ENCODE data around the gene SH3BGRL2. TPM values are rescaled to one million over a fixed set of nuclear protein-coding genes. Genes with fewer than 3 reads are reported as not detected.

Gene SH3BGRL2
- total and polyA plus RNA-seq, 4 donors: 23.8 to 71.3 (median 34.3) TPM

- no peak overlapping the region for H3K4me3 ChIP-seq (ENCODE audit: low read depth in 1 of 3, low read length in 3 of 3)
- no peaks in the 10 kb centered on the region for H3K9me3 ChIP-seq (ENCODE audit: control insufficient read depth in 4 of 4, low read length in 3 of 4)
- no peaks in the 10 kb centered on the region for H3K36me3 ChIP-seq (ENCODE audit: control insufficient read depth in 4 of 4, insufficient read depth in 3 of 4, low read depth in 1 of 4, low read length in 3 of 4)
- 92% methylated on average over 9 of the region's 9 CpGs for WGBS
- no peak overlapping the region for H3K27ac ChIP-seq (ENCODE audit: low read depth in 1 of 2, low read length in 2 of 2)
- DNase-seq (ENCODE audit: low spot score): no peak
- H3K9ac ChIP-seq (ENCODE audit: low read depth in 1 of 2, low read length in 2 of 2): no peak overlapping the region
- no peaks in the 10 kb centered on the region for H3K27me3 ChIP-seq (ENCODE audit: control insufficient read depth in 4 of 4, insufficient read depth in 4 of 4, low read length in 3 of 4)
- peaks cover 0 to 4% (median 0%) of the 10 kb centered on the region in 4 donors for H3K4me1 ChIP-seq (ENCODE audit: control insufficient read depth in 4 of 4, insufficient read depth in 4 of 4, low read length in 3 of 4)
- TF ChIP-seq NR2F2 (IDR thresholded peaks at IDR 0.05): no peak
These were observed 81.5 kb downstream of the SH3BGRL2 start for GRCh38 chr6:79712616-79713135.

DNA sequence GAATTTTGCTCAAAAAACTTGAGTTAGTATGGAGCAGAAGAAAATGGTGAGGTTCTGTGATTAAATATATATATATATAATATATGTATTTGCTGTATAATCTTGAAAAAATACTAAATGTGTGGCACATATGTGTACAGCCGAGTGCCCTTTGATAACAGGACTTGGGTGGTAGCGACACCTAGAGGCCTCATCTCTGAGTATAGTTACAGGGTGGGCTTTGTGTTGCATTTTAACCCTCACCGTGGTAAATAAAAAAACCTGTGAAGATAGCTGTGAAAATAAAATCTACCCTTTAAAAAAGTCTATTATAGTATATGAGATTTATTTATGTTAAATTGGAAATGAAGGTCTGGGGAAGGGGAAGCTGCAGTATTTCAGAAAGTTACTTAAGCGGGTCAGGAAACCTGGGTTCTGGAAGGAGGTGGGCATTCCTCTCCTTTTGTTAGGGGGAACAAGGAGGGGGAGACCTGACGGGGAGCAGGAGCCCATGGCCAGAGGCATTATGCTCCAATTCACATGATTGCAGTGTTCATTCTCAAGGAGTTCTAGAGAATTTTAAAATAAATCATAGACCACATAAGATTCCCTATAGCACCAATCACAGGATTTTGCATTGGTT is 82.7 kb downstream of the SH3BGRL2 start:
- peak; percentile 60 for DNase-seq (ENCODE audit: low spot score)
- Histone ChIP-seq H3K4me3 (ENCODE audit: low read depth in 1 of 3, low read length in 3 of 3) (no peak overlapping the region), H3K9me3 (ENCODE audit: control insufficient read depth in 4 of 4, low read length in 3 of 4) (no peaks in the 10 kb centered on the region), H3K27me3 (ENCODE audit: control insufficient read depth in 4 of 4, insufficient read depth in 4 of 4, low read length in 3 of 4) (no peaks in the 10 kb centered on the region), H3K4me1 (ENCODE audit: control insufficient read depth in 4 of 4, insufficient read depth in 4 of 4, low read length in 3 of 4) (peaks cover 0 to 2% (median 0%) of the 10 kb centered on the region in 4 donors), H3K9ac (ENCODE audit: low read depth in 1 of 2, low read length in 2 of 2) (no peak overlapping the region), H3K36me3 (ENCODE audit: control insufficient read depth in 4 of 4, insufficient read depth in 3 of 4, low read depth in 1 of 4, low read length in 3 of 4) (no peaks in the 10 kb centered on the region), H3K27ac (ENCODE audit: low read depth in 1 of 2, low read length in 2 of 2) (no peak overlapping the region)
- TF ChIP-seq, protein P1, sequence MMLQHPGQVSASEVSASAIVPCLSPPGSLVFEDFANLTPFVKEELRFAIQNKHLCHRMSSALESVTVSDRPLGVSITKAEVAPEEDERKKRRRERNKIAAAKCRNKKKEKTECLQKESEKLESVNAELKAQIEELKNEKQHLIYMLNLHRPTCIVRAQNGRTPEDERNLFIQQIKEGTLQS (IDR thresholded peaks at IDR 0.05): no peak
- TF ChIP-seq RAD21 (IDR thresholded peaks at IDR 0.05): peak; percentile 82 to 84
- no peak for TF ChIP-seq REST (IDR thresholded peaks at IDR 0.05)
- TF ChIP-seq CTCF (IDR thresholded peaks at IDR 0.05; ENCODE audit: low read depth, low read length, missing input control): peak; percentile 66
- WGBS: 15% methylated on average over 5 of the region's 5 CpGs

DNA sequence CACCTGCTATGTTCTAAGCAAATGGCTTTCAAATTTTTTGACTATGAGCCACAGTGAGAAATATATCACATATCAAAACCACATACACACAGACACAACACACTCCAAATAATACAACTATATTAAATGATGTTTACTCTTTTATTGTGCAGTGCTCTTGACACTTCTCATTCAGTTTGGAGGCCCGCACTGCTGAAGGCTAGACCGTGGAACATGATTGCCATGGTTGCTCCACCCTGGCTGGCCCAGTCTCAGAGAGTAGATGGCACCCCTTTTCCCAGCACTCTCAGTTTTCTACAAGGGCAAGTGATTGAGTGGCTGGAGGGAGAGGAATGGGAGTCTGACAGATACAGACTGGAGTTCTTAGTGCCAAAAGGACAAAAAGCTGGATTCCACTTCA is 86.9 kb downstream of the SH3BGRL2 start:
- Histone ChIP-seq H3K9me3 (ENCODE audit: control insufficient read depth in 4 of 4, low read length in 3 of 4) (no peaks in the 10 kb centered on the region), H3K4me3 (ENCODE audit: low read depth in 1 of 3, low read length in 3 of 3) (no peak overlapping the region), H3K27me3 (ENCODE audit: control insufficient read depth in 4 of 4, insufficient read depth in 4 of 4, low read length in 3 of 4) (no peaks in the 10 kb centered on the region), H3K27ac (ENCODE audit: low read depth in 1 of 2, low read length in 2 of 2) (no peak overlapping the region), H3K4me1 (ENCODE audit: control insufficient read depth in 4 of 4, insufficient read depth in 4 of 4, low read length in 3 of 4) (no peaks in the 10 kb centered on the region), H3K36me3 (ENCODE audit: control insufficient read depth in 4 of 4, insufficient read depth in 3 of 4, low read depth in 1 of 4, low read length in 3 of 4) (no peaks in the 10 kb centered on the region), H3K9ac (ENCODE audit: low read depth in 1 of 2, low read length in 2 of 2) (no peak overlapping the region)
- TF ChIP-seq FOXA1 (IDR thresholded peaks at IDR 0.05) (no peak), RXRA (IDR thresholded peaks at IDR 0.05) (no peak), EGR1 (IDR thresholded peaks at IDR 0.05; ENCODE audit: low read depth in 2 of 2) (no peak), RAD21 (IDR thresholded peaks at IDR 0.05) (no peak), TAF1 (conservative IDR thresholded peaks at IDR 0.05) (no peak), HNF4G (IDR thresholded peaks at IDR 0.05) (no peak), CTCF (IDR thresholded peaks at IDR 0.05; ENCODE audit: low read depth, low read length, missing input control) (no peak), NR2F2 (IDR thresholded peaks at IDR 0.05) (no peak)
- TF ChIP-seq, protein P1 (IDR thresholded peaks at IDR 0.05): no peak
- TF ChIP-seq, protein P2, sequence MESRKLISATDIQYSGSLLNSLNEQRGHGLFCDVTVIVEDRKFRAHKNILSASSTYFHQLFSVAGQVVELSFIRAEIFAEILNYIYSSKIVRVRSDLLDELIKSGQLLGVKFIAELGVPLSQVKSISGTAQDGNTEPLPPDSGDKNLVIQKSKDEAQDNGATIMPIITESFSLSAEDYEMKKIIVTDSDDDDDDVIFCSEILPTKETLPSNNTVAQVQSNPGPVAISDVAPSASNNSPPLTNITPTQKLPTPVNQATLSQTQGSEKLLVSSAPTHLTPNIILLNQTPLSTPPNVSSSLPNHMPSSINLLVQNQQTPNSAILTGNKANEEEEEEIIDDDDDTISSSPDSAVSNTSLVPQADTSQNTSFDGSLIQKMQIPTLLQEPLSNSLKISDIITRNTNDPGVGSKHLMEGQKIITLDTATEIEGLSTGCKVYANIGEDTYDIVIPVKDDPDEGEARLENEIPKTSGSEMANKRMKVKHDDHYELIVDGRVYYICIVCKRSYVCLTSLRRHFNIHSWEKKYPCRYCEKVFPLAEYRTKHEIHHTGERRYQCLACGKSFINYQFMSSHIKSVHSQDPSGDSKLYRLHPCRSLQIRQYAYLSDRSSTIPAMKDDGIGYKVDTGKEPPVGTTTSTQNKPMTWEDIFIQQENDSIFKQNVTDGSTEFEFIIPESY (IDR thresholded peaks at IDR 0.05): no peak
- DNase-seq (ENCODE audit: low spot score): no peak
- WGBS: 93% methylated on average over 2 of the region's 2 CpGs

All from liver (tissue), 9 donors.